IMR-90 (cell line): ENCODE results near the gene RMND5A. TPM values are rescaled to one million over a fixed set of nuclear protein-coding genes. Genes with fewer than 3 reads are reported as not detected.

ENCODE experiments used
- ATAC-seq: fragments of 200-7000 bp; cut with Tn5 transposase; 2 replicates; pipeline ENCODE4 v1.9.1; 2020; ENCODE audit warnings: low read depth, mild to moderate bottlenecking, moderate library complexity
- BruUV-seq: library from RNA; stranded (reverse); fragments of 400-500 nt; replicated peaks from 2 replicates; lab custom pipeline; 2021; lab: Mats Ljungman, UMichigan
- CTCF ChIA-PET: fragments of 300-600 bp; formaldehyde crosslinking; extraction: SDS; loops from one replicate; lab custom pipeline; 2021; ENCODE audit warnings: antibody characterized with exemption; lab: Yijun Ruan, JAX
- POLR2A ChIA-PET: fragments of 300-600 bp; sonication (Branson Sonifier 250); formaldehyde crosslinking; loops from one replicate; lab custom pipeline; 2022; ENCODE audit warnings: antibody characterized with exemption; ENCODE audit not compliant: unreplicated experiment; lab: Charles Lee
- DNase-seq: peaks from one replicate; pipeline ENCODE4 v3.0.0; 2013
- H2AFZ ChIP-seq: replicated peaks from 2 replicates; pipeline ENCODE3; 2013; ENCODE audit warnings: low read length, mild to moderate bottlenecking; ENCODE audit not compliant: poor library complexity
- H2AK5ac ChIP-seq: 2 replicates; pipeline ENCODE4 v1.6.1; 2013; ENCODE audit warnings: low read depth, low read length, inconsistent platforms
- H2AK9ac ChIP-seq: replicated peaks from 2 replicates; pipeline ENCODE3; 2013; ENCODE audit warnings: mild to moderate bottlenecking, low read depth, low read length, moderate library complexity; ENCODE audit not compliant: poor library complexity
- H2BK120ac ChIP-seq: 2 replicates; pipeline ENCODE4 v1.6.1; 2013; ENCODE audit warnings: low read depth, low read length, inconsistent platforms
- H2BK15ac ChIP-seq: 3 replicates; pipeline ENCODE4 v1.6.1; 2013; ENCODE audit warnings: low read depth, low read length, inconsistent platforms
- H2BK20ac ChIP-seq: 2 replicates; pipeline ENCODE4 v1.6.1; 2013; ENCODE audit warnings: low read depth, mild to moderate bottlenecking, inconsistent platforms, low read length, moderate library complexity
- H2BK5ac ChIP-seq: 2 replicates; pipeline ENCODE4 v1.6.1; 2013; ENCODE audit warnings: mild to moderate bottlenecking, low read depth, low read length, inconsistent platforms; ENCODE audit not compliant: poor library complexity, severe bottlenecking
- H3K14ac ChIP-seq: replicated peaks from 2 replicates; pipeline ENCODE4 v1.6.1; 2013; ENCODE audit warnings: low read depth, low read length, inconsistent platforms
- H3K18ac ChIP-seq: 2 replicates; pipeline ENCODE4 v1.6.1; 2013; ENCODE audit warnings: low read depth, low read length, control low read depth
- H3K23ac ChIP-seq: 2 replicates; pipeline ENCODE4 v1.6.1; 2013; ENCODE audit warnings: low read depth, low read length, inconsistent platforms
- H3K27ac ChIP-seq: 2 replicates; pipeline ENCODE4 v1.5.1; 2013; ENCODE audit warnings: mild to moderate bottlenecking, control low read depth, low read length; ENCODE audit not compliant: insufficient read depth
- H3K27me3 ChIP-seq: 2 replicates; pipeline ENCODE4 v1.6.1; 2013; ENCODE audit warnings: low read length; ENCODE audit not compliant: control insufficient read depth, insufficient read depth
- H3K36me3 ChIP-seq: 2 replicates; pipeline ENCODE4 v1.6.1; 2013; ENCODE audit warnings: low read length, mixed read lengths; ENCODE audit not compliant: control insufficient read depth, insufficient read depth
- H3K4ac ChIP-seq: 2 replicates; pipeline ENCODE4 v1.6.1; 2013; ENCODE audit warnings: low read depth, low read length, inconsistent platforms
- H3K4me1 ChIP-seq: 2 replicates; pipeline ENCODE4 v1.6.1; 2013; ENCODE audit warnings: low read length, mixed read lengths; ENCODE audit not compliant: control insufficient read depth, insufficient read depth
- H3K4me2 ChIP-seq: 2 replicates; pipeline ENCODE4 v1.6.1; 2013; ENCODE audit warnings: low read depth, mild to moderate bottlenecking, control low read depth, low read length, moderate library complexity
- H3K4me3 ChIP-seq: 2 replicates; pipeline ENCODE4 v1.5.1; 2013; ENCODE audit warnings: low read depth, mild to moderate bottlenecking, control low read depth, low read length, moderate library complexity; ENCODE audit not compliant: insufficient read depth
- H3K56ac ChIP-seq: 2 replicates; pipeline ENCODE4 v1.6.1; 2013; ENCODE audit warnings: low read length, inconsistent platforms; ENCODE audit not compliant: insufficient read depth; ENCODE audit errors: extremely low read depth
- H3K79me1 ChIP-seq, 2 experiments: 2 replicates each; pipeline ENCODE4 v1.6.1; 2013; ENCODE audit warnings: low read length in 2 of 2, inconsistent platforms in 1 of 2, low read depth in 1 of 2
- H3K9ac ChIP-seq: 2 replicates; pipeline ENCODE4 v1.6.1; 2013; ENCODE audit warnings: low read depth, low read length, control low read depth
- H3K9me1 ChIP-seq: 2 replicates; pipeline ENCODE4 v1.6.1; 2013; ENCODE audit warnings: low read length, inconsistent platforms; ENCODE audit not compliant: insufficient read depth
- H3K9me3 ChIP-seq: 2 replicates; pipeline ENCODE4 v1.6.1; 2013; ENCODE audit warnings: low read length; ENCODE audit not compliant: control insufficient read depth, insufficient read depth
- H4K20me1 ChIP-seq: 2 replicates; pipeline ENCODE4 v1.6.1; 2013; ENCODE audit warnings: low read length, inconsistent platforms; ENCODE audit not compliant: insufficient read depth
- H4K5ac ChIP-seq: 2 replicates; pipeline ENCODE4 v1.6.1; 2013; ENCODE audit warnings: mild to moderate bottlenecking, low read depth, low read length, control low read depth
- H4K8ac ChIP-seq, 2 experiments: 2 replicates each; pipeline ENCODE4 v1.6.1; 2013; ENCODE audit warnings: low read depth in 2 of 2, low read length in 2 of 2, control low read depth in 1 of 2, inconsistent platforms in 1 of 2
- H4K91ac ChIP-seq: 2 replicates; pipeline ENCODE4 v1.6.1; 2013; ENCODE audit warnings: low read depth, low read length, inconsistent platforms; ENCODE audit not compliant: insufficient read depth
- BHLHE40 ChIP-seq: fragments of 150-350 bp; IDR thresholded peaks from 2 replicates; pipeline ENCODE4 v1.6.1; 2016; ENCODE audit warnings: mild to moderate bottlenecking, low read depth, low read length
- CEBPB ChIP-seq: IDR thresholded peaks from 2 replicates; pipeline ENCODE4 v1.6.1; 2012; ENCODE audit warnings: low read depth, low read length, improper control_type of control experiment
- CHD1 ChIP-seq: IDR thresholded peaks from 2 replicates; pipeline ENCODE4 v1.6.1; 2012; ENCODE audit warnings: low read depth, low read length, improper control_type of control experiment
- CTCF ChIP-seq: conservative IDR thresholded peaks from 2 replicates; pipeline ENCODE4 v1.5.1; 2012; ENCODE audit warnings: mild to moderate bottlenecking, low read depth, low read length, improper control_type of control experiment
- ELK1 ChIP-seq: fragments of 150-350 bp; IDR thresholded peaks from 2 replicates; pipeline ENCODE4 v1.6.1; 2016; ENCODE audit warnings: low read depth, mild to moderate bottlenecking, low read length, moderate library complexity, borderline replicate concordance
- FOS ChIP-seq: fragments of 150-350 bp; IDR thresholded peaks from 2 replicates; pipeline ENCODE4 v1.6.1; 2016; ENCODE audit warnings: low read depth, low read length
- MAFK ChIP-seq: IDR thresholded peaks from 2 replicates; pipeline ENCODE4 v1.6.1; 2012; ENCODE audit warnings: low read depth, low read length, improper control_type of control experiment
- MAZ ChIP-seq: IDR thresholded peaks from 2 replicates; pipeline ENCODE4 v1.6.1; 2012; ENCODE audit warnings: low read depth, mild to moderate bottlenecking, low read length, improper control_type of control experiment, moderate library complexity, borderline replicate concordance
- MXI1 ChIP-seq: IDR thresholded peaks from 2 replicates; pipeline ENCODE4 v1.6.1; 2012; ENCODE audit warnings: low read depth, mild to moderate bottlenecking, low read length, moderate library complexity, borderline replicate concordance
- NFE2L2 ChIP-seq: fragments of 150-350 bp; IDR thresholded peaks from 2 replicates; pipeline ENCODE4 v1.6.1; 2016; ENCODE audit warnings: low read depth, mild to moderate bottlenecking, low read length
- POLR2A ChIP-seq: IDR thresholded peaks from 2 replicates; pipeline ENCODE4 v1.6.1; 2012; ENCODE audit warnings: mild to moderate bottlenecking, low read depth, low read length
- RAD21 ChIP-seq: IDR thresholded peaks from 2 replicates; pipeline ENCODE4 v1.6.1; 2012; ENCODE audit warnings: low read length, improper control_type of control experiment
- RCOR1 ChIP-seq: IDR thresholded peaks from 2 replicates; pipeline ENCODE4 v1.6.1; 2012; ENCODE audit warnings: mild to moderate bottlenecking, low read length, improper control_type of control experiment; ENCODE audit not compliant: insufficient replicate concordance
- RFX5 ChIP-seq: IDR thresholded peaks from 2 replicates; pipeline ENCODE4 v1.8.0; 2012; ENCODE audit warnings: low read depth, mild to moderate bottlenecking, low read length, moderate library complexity
- SMC3 ChIP-seq: fragments of 150-350 bp; IDR thresholded peaks from 2 replicates; pipeline ENCODE4 v1.6.1; 2016; ENCODE audit warnings: low read depth, mild to moderate bottlenecking, antibody characterized with exemption, low read length, moderate library complexity
- USF2 ChIP-seq: fragments of 150-350 bp; IDR thresholded peaks from 2 replicates; pipeline ENCODE4 v1.6.1; 2017; ENCODE audit warnings: mild to moderate bottlenecking, antibody characterized with exemption, low read length, low read depth
- WGBS, 2 experiments: methylation state at CpG; one replicate each; pipeline versions ENCODE4 v1.1.5 to v1.1.7; 2013; ENCODE audit warnings: missing lambda C conversion rate in 2 of 2; ENCODE audit not compliant: insufficient read length in 1 of 2; ENCODE audit errors: extremely low coverage in 2 of 2; 5-methylcytosine and 5-hydroxymethylcytosine counted together
- dilution Hi-C: fragments of 300-500 bp; cut with HindIII; formaldehyde crosslinking; loops from one replicate; pipeline ENCODE4 v1.14.3; 2018; ENCODE audit warnings: low sequenced_read_pairs; ENCODE audit not compliant: unreplicated experiment
- in situ Hi-C: fragments of 300-500 bp; cut with MboI; formaldehyde crosslinking; loops from 3 replicates; pipeline ENCODE4 v1.14.3; 2019; ENCODE audit warnings: low sequenced_read_pairs, inconsistent platforms, mixed read lengths
- intact Hi-C: fragments of 100-400 bp; cut with micrococcal nuclease; formaldehyde crosslinking; loops from 2 replicates; pipeline ENCODE4 v1.10.0; 2022
- polyA plus RNA-seq, 3 experiments: library from polyadenylated mRNA; depleted of rRNA; stranded (reverse); fragments of >200 nt; gene quantifications; 2 replicates each; pipeline ENCODE4 v1.2.3, GENCODE V29; 2012; ENCODE audit warnings: low replicate concordance in 1 of 3
- total RNA-seq: library from RNA; depleted of rRNA; stranded (reverse); fragments of >200 nt; gene quantifications from 2 replicates; pipeline ENCODE4 v1.2.3, GENCODE V29; 2012

Gene RMND5A
- total and polyA plus RNA-seq, 2 of the 4 experiments (the other 2 are of a cell fraction): 5.1 to 16.0 TPM

- Histone ChIP-seq H3K9me1 (no peaks in the 10 kb centered on the region), H3K4me1 (no peaks in the 10 kb centered on the region), H3K9me3 (peaks cover 3% of the 10 kb centered on the region; the same call in 1 of the 2 replicates), H3K9ac (no peak overlapping the region), H4K5ac (no peak overlapping the region), H2AK5ac (no peak overlapping the region), H3K36me3 (no peaks in the 10 kb centered on the region), H3K4ac (no peak overlapping the region), H4K8ac (no peak overlapping the region), H3K79me1 (no peaks in the 10 kb centered on the region), H3K4me2 (no peak overlapping the region), H3K27ac (no peak overlapping the region), H2AK9ac (no peak overlapping the region), H3K27me3 (no peaks in the 10 kb centered on the region), H4K91ac (no peak overlapping the region), H2BK20ac (no peak overlapping the region), H3K14ac (no peak overlapping the region), H2BK15ac (no peak overlapping the region), H2BK120ac (no peak overlapping the region), H3K18ac (no peak overlapping the region), H3K4me3 (no peak overlapping the region), H2BK5ac (no peak overlapping the region), H3K56ac (no peak overlapping the region), H4K20me1 (no peaks in the 10 kb centered on the region), H2AFZ (no peak overlapping the region), H3K23ac (no peak overlapping the region)
- ChIA-PET CTCF (no interaction called here), POLR2A (no interaction called here)
- in situ Hi-C loops (no loop called here), dilution Hi-C loops (no loop called here), intact Hi-C loops (no loop called here)
- DNase-seq (peak; percentile 10), ATAC-seq (no peak)
- WGBS, 2 experiments: 80% methylated on average over 1 of the region's 9 CpGs; no CpG with 5 or more reads in 1 of the 2 experiments
- BruUV-seq: no TSS peak
- no peak for TF ChIP-seq CEBPB
- TF ChIP-seq USF2: no peak
- TF ChIP-seq NFE2L2: no peak
- no peak for TF ChIP-seq ELK1
- TF ChIP-seq POLR2A: no peak
- no peak for TF ChIP-seq RAD21
- TF ChIP-seq MXI1: no peak
- TF ChIP-seq MAFK: no peak
- TF ChIP-seq CTCF: no peak
- no peak for TF ChIP-seq RCOR1
- no peak for TF ChIP-seq FOS
- TF ChIP-seq BHLHE40: no peak
- no peak for TF ChIP-seq MAZ
- no peak for TF ChIP-seq CHD1
- no peak for TF ChIP-seq RFX5
- no peak for TF ChIP-seq SMC3
These were observed 24.9 kb upstream of the RMND5A start for GRCh38 chr2:86695053-86695691.
